NT2/D1 (cell line): ENCODE results near the gene TRPC4.

Experiments
- SUZ12 ChIP-seq: IDR thresholded peaks from 2 replicates; pipeline ENCODE4 v1.6.1; 2011; ENCODE audit not compliant: insufficient read length, insufficient read depth; ENCODE audit errors: extremely low read depth
- YY1 ChIP-seq: IDR thresholded peaks from 2 replicates; pipeline ENCODE4 v1.6.1; 2011; ENCODE audit not compliant: insufficient read length, insufficient read depth
- ZNF274 ChIP-seq: IDR thresholded peaks from 2 replicates; pipeline ENCODE4 v1.6.1; 2011; ENCODE audit warnings: mild to moderate bottlenecking, low read depth, low read length

DNA sequence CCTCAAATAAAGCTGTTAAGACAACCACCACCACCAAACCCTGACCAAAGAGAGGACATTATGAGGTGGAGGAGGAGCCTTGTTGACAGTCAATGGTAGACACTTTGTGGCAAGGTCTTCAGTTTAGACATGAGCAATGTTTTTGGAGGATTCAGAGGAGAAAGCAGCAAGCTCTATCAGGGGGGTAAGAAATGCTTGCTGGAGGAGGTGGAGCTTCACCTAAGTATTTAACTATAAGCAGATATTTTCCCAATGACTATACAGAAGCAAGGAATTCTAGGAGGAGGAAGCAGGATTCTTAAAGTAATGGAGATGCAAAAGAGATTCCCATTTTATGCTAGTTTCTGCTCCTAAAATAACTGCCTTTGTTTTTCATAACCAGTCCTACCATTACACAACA lies 74.2 kb downstream of the TRPC4 start:
- TF ChIP-seq ZNF274, result no peak
- no peak for TF ChIP-seq YY1
- no peak for TF ChIP-seq SUZ12
